GM10248 (cell line): ENCODE results near the gene L1TD1.
"Not testable (repeated sequence)": the region's sequence is repeated elsewhere in the genome, so short reads cannot be mapped to it uniquely, and the experiment has no call there.

Source experiments
- CTCF ChIA-PET: fragments of 300-600 bp; sonication (Branson Sonifier 250); formaldehyde crosslinking; extraction: SDS; loops from one replicate; lab custom pipeline; 2021; ENCODE audit warnings: antibody characterized with exemption; lab: Yijun Ruan, JAX
- POLR2A ChIA-PET: fragments of 350-650 bp; sonication (Branson Sonifier 250); formaldehyde crosslinking; extraction: SDS; loops from one replicate; lab custom pipeline; 2020; ENCODE audit warnings: antibody characterized with exemption; lab: Yijun Ruan, JAX
- DNase-seq: peaks from one replicate; pipeline ENCODE4 v3.0.0; 2012; ENCODE audit errors: extremely low spot score
- CTCF ChIP-seq: IDR thresholded peaks from 2 replicates; pipeline ENCODE4 v1.5.1; 2012; ENCODE audit warnings: mild to moderate bottlenecking, low read depth; ENCODE audit errors: extremely low read depth, missing control alignments, control extremely low read depth

The L1TD1 gene

GRCh38 chr1:62240651-62241370, 46.2 kb downstream of the L1TD1 start:
- no peak for TF ChIP-seq CTCF
- POLR2A ChIA-PET, result no interaction called here
- DNase-seq, result no peak
- CTCF ChIA-PET, result no interaction called here

- TF ChIP-seq CTCF, result no peak
- no peak for DNase-seq
- POLR2A ChIA-PET, result no interaction called here
- CTCF ChIA-PET, result no interaction called here
Measured at GRCh38 chr1:62241371-62242131, 46.9 kb downstream of the L1TD1 start.

GRCh38 chr1:62244380-62244779, 49.7 kb downstream of the L1TD1 start:
- POLR2A ChIA-PET, DNase-seq: not testable (repeated sequence)
- CTCF ChIA-PET, result interaction anchor here (1.1 kb wide), 1 partner anchor 41 kb away, joined by 3 read pairs; no protein-coding TSS in a partner anchor

GRCh38 chr1:62245201-62245600, 50.6 kb downstream of the L1TD1 start:
- no peak for TF ChIP-seq CTCF
- ChIA-PET POLR2A (no interaction called here), CTCF (no interaction called here)
- no peak for DNase-seq

- TF ChIP-seq CTCF, result no peak
- ChIA-PET POLR2A (no interaction called here), CTCF (no interaction called here)
- no peak for DNase-seq
Measured at GRCh38 chr1:62247391-62248168, 52.9 kb downstream of the L1TD1 start.

GRCh38 chr1:62250126-62250726, 55.6 kb downstream of the L1TD1 start:
- no peak for DNase-seq
- CTCF ChIA-PET, result no interaction called here
- POLR2A ChIA-PET, result no interaction called here
- TF ChIP-seq CTCF, result no peak
